Neural cell (in vitro differentiated cells): ENCODE results near the gene PLEKHS1.

Source experiments
- CTCF ChIP-seq: fragments of 450-650 bp; IDR thresholded peaks from 2 replicates; pipeline ENCODE4 v1.5.1; 2014; ENCODE audit warnings: antibody characterized with exemption, mild to moderate bottlenecking, moderate library complexity; ENCODE audit not compliant: poor library complexity, severe bottlenecking
- EP300 ChIP-seq: fragments of 450-650 bp; conservative IDR thresholded peaks from 2 replicates; pipeline ENCODE4 v1.6.1; 2014; ENCODE audit warnings: antibody characterized with exemption, mild to moderate bottlenecking, moderate library complexity; ENCODE audit not compliant: poor library complexity, severe bottlenecking
- EZH2 ChIP-seq: fragments of 200-600, 300-800 bp; shearing (Covaris generic), sonication (generic); IDR thresholded peaks from 2 replicates; pipeline ENCODE4 v1.6.1; 2014; ENCODE audit warnings: antibody characterized with exemption, low read length, borderline replicate concordance, mild to moderate bottlenecking; ENCODE audit not compliant: insufficient read depth, poor library complexity, severe bottlenecking
- RAD21 ChIP-seq: fragments of 450-650 bp; conservative IDR thresholded peaks from 2 replicates; pipeline ENCODE4 v1.6.1; 2014; ENCODE audit warnings: antibody characterized with exemption, mild to moderate bottlenecking, moderate library complexity
- REST ChIP-seq: IDR thresholded peaks from 2 replicates; pipeline ENCODE4 v1.6.1; 2012; ENCODE audit warnings: borderline replicate concordance
- TAF1 ChIP-seq: IDR thresholded peaks from 2 replicates; pipeline ENCODE4 v1.6.1; 2012; ENCODE audit warnings: low read depth

GRCh38 chr10:113782367-113782766 is 30.9 kb downstream of the PLEKHS1 start:
- TF ChIP-seq CTCF = no peak
- TF ChIP-seq REST = no peak
- TF ChIP-seq EZH2 = no peak
- no peak for TF ChIP-seq TAF1
- no peak for TF ChIP-seq RAD21
- TF ChIP-seq EP300 = no peak
